K562 (cell line): ENCODE measurements around the gene SAMD10. TPM values are rescaled to one million over a fixed set of nuclear protein-coding genes. Genes with fewer than 3 reads are reported as not detected.

Experiments
- CBFA2T3 ChIP-seq: fragments of 450-650 bp; IDR thresholded peaks from 2 replicates; pipeline ENCODE4 v1.6.1; 2017
- CEBPZ ChIP-seq: fragments of 150-350 bp; IDR thresholded peaks from 2 replicates; pipeline ENCODE4 v1.6.1; 2014; ENCODE audit warnings: low read depth, mild to moderate bottlenecking, low read length, borderline replicate concordance
- DMBX1 ChIP-seq: fragments of 250-450 bp; sonication (Bioruptor Pico); IDR thresholded peaks from 2 replicates; pipeline ENCODE4 v1.8.0; 2022; ENCODE audit warnings: inconsistent platforms, mild to moderate bottlenecking, moderate library complexity, borderline replicate concordance
- EHMT2 ChIP-seq: fragments of 450-650 bp; IDR thresholded peaks from 2 replicates; pipeline ENCODE4 v1.6.1; 2018; ENCODE audit warnings: antibody characterized with exemption
- FOSL1 ChIP-seq: fragments of 200-800 bp; sonication (Bioruptor generic); conservative IDR thresholded peaks from 2 replicates; pipeline ENCODE4 v1.6.1; 2016; ENCODE audit warnings: missing genetic modification characterization, missing compliant biosample characterization
- FOXJ3 ChIP-seq: sonication (generic); formaldehyde crosslinking; IDR thresholded peaks from 2 replicates; pipeline ENCODE4 v1.4.0; 2020; ENCODE audit warnings: mild to moderate bottlenecking, missing genetic modification reagents
- HINFP ChIP-seq: fragments of 450-650 bp; conservative IDR thresholded peaks from 2 replicates; pipeline ENCODE4 v1.6.1; 2016; ENCODE audit warnings: missing genetic modification characterization, low read depth, mild to moderate bottlenecking, control low read depth, missing compliant biosample characterization
- HMBOX1 ChIP-seq: sonication (generic); IDR thresholded peaks from 2 replicates; pipeline ENCODE4 v1.6.1; 2016
- ID3 ChIP-seq, 2 experiments: fragments of 250-450 bp in 1 of 2; fragments of 450-650 bp in 1 of 2; sonication (Bioruptor Pico) in 1 of 2; IDR thresholded peaks; 2 replicates each; pipeline versions ENCODE4 v1.6.1 to v1.8.0; 2016 to 2021; ENCODE audit warnings: mild to moderate bottlenecking in 2 of 2, moderate library complexity in 2 of 2, missing compliant biosample characterization in 1 of 2, missing genetic modification characterization in 1 of 2
- JUND ChIP-seq, 2 experiments: IDR thresholded peaks; 2 replicates in 1 of 2; 3 replicates in 1 of 2; pipeline ENCODE4 v1.6.1; 2011; ENCODE audit warnings: borderline replicate concordance in 2 of 2, low read depth in 2 of 2, low read length in 2 of 2, improper control_type of control experiment in 1 of 2, missing biosample characterization in 1 of 2, missing genetic modification characterization in 1 of 2, missing genetic modification reagents in 1 of 2
- MIER1 ChIP-seq: fragments of 450-650 bp; IDR thresholded peaks from 2 replicates; pipeline ENCODE4 v1.6.1; 2016; ENCODE audit warnings: antibody characterized with exemption, mild to moderate bottlenecking, low read depth
- RBM22 ChIP-seq: fragments of 200-400 bp; formaldehyde crosslinking; IDR thresholded peaks from 2 replicates; pipeline ENCODE4 v1.6.1; 2018; ENCODE audit warnings: low read length, low read depth; ENCODE audit not compliant: poor library complexity, severe bottlenecking
- SMAD4 ChIP-seq: fragments of 250-450 bp; sonication (Bioruptor Pico); conservative IDR thresholded peaks from 2 replicates; pipeline ENCODE4 v1.8.0; 2021; ENCODE audit warnings: inconsistent platforms, mild to moderate bottlenecking, moderate library complexity
- STAT5A ChIP-seq: IDR thresholded peaks from 2 replicates; pipeline ENCODE4 v1.6.1; 2012; ENCODE audit warnings: low read length, inconsistent platforms, borderline replicate concordance
- TEAD4 ChIP-seq, 2 experiments: sonication (generic) in 1 of 2; formaldehyde crosslinking in 1 of 2; IDR thresholded peaks; 2 replicates each; pipeline versions ENCODE4 v1.6.1 to v1.8.0; 2012 to 2022; ENCODE audit warnings: borderline replicate concordance in 1 of 2, inconsistent platforms in 1 of 2, low read length in 1 of 2, mild to moderate bottlenecking in 1 of 2, missing genetic modification reagents in 1 of 2
- THRAP3 ChIP-seq: fragments of 450-650 bp; IDR thresholded peaks from 2 replicates; pipeline ENCODE4 v1.6.1; 2016; ENCODE audit warnings: mild to moderate bottlenecking, inconsistent platforms, borderline replicate concordance
- ZBTB1 ChIP-seq: sonication (generic); formaldehyde crosslinking; IDR thresholded peaks from 2 replicates; pipeline ENCODE4 v1.8.1; 2023; ENCODE audit warnings: missing genetic modification reagents, low read depth, mild to moderate bottlenecking, borderline replicate concordance
- ZNF134 ChIP-seq: fragments of 250-450 bp; sonication (Bioruptor Pico); conservative IDR thresholded peaks from 2 replicates; pipeline ENCODE4 v1.4.0; 2020
- ZNF324 ChIP-seq: fragments of 250-450 bp; sonication (Bioruptor Pico); IDR thresholded peaks from 2 replicates; pipeline ENCODE4 v1.4.0; 2020; ENCODE audit warnings: mild to moderate bottlenecking
- ZNF436 ChIP-seq: fragments of 250-450, 450-650 bp; sonication (Bioruptor Pico); formaldehyde crosslinking; IDR thresholded peaks from 2 replicates; pipeline ENCODE4 v1.7.0; 2020; ENCODE audit warnings: mild to moderate bottlenecking
- ZNF583 ChIP-seq: fragments of 250-450 bp; sonication (Bioruptor Pico); IDR thresholded peaks from 2 replicates; pipeline ENCODE4 v1.4.0; 2020
- polyA plus RNA-seq, 8 experiments: library from polyadenylated mRNA; depleted of rRNA in 4 of 8; stranded (reverse) in 5 of 8; unstranded in 3 of 8; fragments of >200 nt; fragmentation: Nextera tagmentation in 2 of 8; fragmentation: Illumina TruSeq in 1 of 8; extraction: Ambion mirVana in 2 of 8; extraction: Trizol in 1 of 8; gene quantifications; 2 replicates each; pipeline versions ENCODE4 v1.2.1 to v1.2.3, GENCODE V29; 2011 to 2014; ENCODE audit warnings: inconsistent platforms in 1 of 8, missing spikeins in 1 of 8
- total RNA-seq, 7 experiments: library from RNA; depleted of rRNA in 6 of 7; stranded (reverse); fragments of >200 nt in 6 of 7; fragmentation: Illumina TruSeq in 2 of 7; extraction: Trizol in 2 of 7; gene quantifications; 2 replicates each; pipeline versions ENCODE4 v1.2.1 to v1.2.3, GENCODE V29; 2011 to 2021; ENCODE audit warnings: low replicate concordance in 1 of 7

Gene SAMD10
- total and polyA plus RNA-seq, 9 of the 15 experiments (the other 6 are each of a cell fraction or from before 2014, with no cell fraction given) = 0.37 to 15.2 (median 4.8) TPM

GRCh38 chr20:63941282-63942081, 38.0 kb downstream of the SAMD10 start (continued):
- no peak for TF ChIP-seq ZNF134
- no peak for TF ChIP-seq DMBX1
- no peak for TF ChIP-seq EHMT2
- no peak for TF ChIP-seq HMBOX1
- TF ChIP-seq JUND (IDR thresholded peaks at IDR 0.05; ENCODE audit: borderline replicate concordance, low read depth, low read length) = no peak
- TF ChIP-seq JUND (tag; IDR thresholded peaks at IDR 0.05; ENCODE audit: borderline replicate concordance, low read depth, low read length) = no peak; the same call in 2 of the 3 replicates
- TF ChIP-seq CBFA2T3 = no peak
- no peak for TF ChIP-seq STAT5A
- TF ChIP-seq ID3 (CRISPR knock-in tag; IDR thresholded peaks at IDR 0.05) = no peak
- TF ChIP-seq ID3 (tag; IDR thresholded peaks at IDR 0.05) = no peak
- no peak for TF ChIP-seq FOSL1 (tag)
- TF ChIP-seq ZNF583 (CRISPR knock-in tag) = no peak
- TF ChIP-seq CEBPZ = no peak
- no peak for TF ChIP-seq THRAP3
- no peak for TF ChIP-seq HINFP (tag)
- TF ChIP-seq MIER1 = no peak
- TF ChIP-seq FOXJ3 (CRISPR knock-in tag) = no peak
- peak; percentile 76 for TF ChIP-seq RBM22
- no peak for TF ChIP-seq ZBTB1 (CRISPR knock-in tag)
- no peak for TF ChIP-seq ZNF324 (CRISPR knock-in tag)
- TF ChIP-seq SMAD4 (CRISPR knock-in tag) = no peak
- TF ChIP-seq ZNF436 = no peak
- no peak for TF ChIP-seq TEAD4 (IDR thresholded peaks at IDR 0.05; ENCODE audit: low read length)
- TF ChIP-seq TEAD4 (CRISPR knock-in tag; IDR thresholded peaks at IDR 0.05; ENCODE audit: borderline replicate concordance) = no peak
